HEK293 (cell line): Measurements from ENCODE around the gene FAM118A.

Experiments
- CTCF ChIA-PET: fragments of 350-600 bp; formaldehyde crosslinking; extraction: SDS; loops from one replicate; lab custom pipeline; 2021; ENCODE audit warnings: antibody characterized with exemption; lab: Yijun Ruan, JAX
- POLR2A ChIA-PET: fragments of 300-600 bp; formaldehyde crosslinking; extraction: SDS; loops from one replicate; lab custom pipeline; 2020; ENCODE audit warnings: antibody characterized with exemption, inconsistent platforms; lab: Yijun Ruan, JAX
- H3K27ac ChIP-seq: fragments of 200-500 bp; sonication (Bioruptor generic); 2 replicates; pipeline ENCODE4 v1.5.1; 2014; ENCODE audit warnings: low read depth, low read length, control low read depth, inconsistent platforms; ENCODE audit errors: extremely low read depth
- H3K36me3 ChIP-seq, 2 experiments: fragments of 200-500 bp in 1 of 2; sonication (Bioruptor generic) in 1 of 2; 1 replicate in 1 of 2; 2 replicates in 1 of 2; pipeline ENCODE4 v1.5.1; 2014 to 2017; ENCODE audit warnings: inconsistent platforms in 2 of 2, low read length in 2 of 2; ENCODE audit not compliant: control insufficient read depth in 2 of 2, insufficient read depth in 1 of 2
- H3K4me1 ChIP-seq: fragments of 200-500 bp; sonication (Bioruptor generic); 2 replicates; pipeline ENCODE4 v1.5.1; 2014; ENCODE audit warnings: mild to moderate bottlenecking, low read length, inconsistent platforms; ENCODE audit not compliant: control insufficient read depth, insufficient read depth
- H3K4me3 ChIP-seq: 2 replicates; pipeline ENCODE4 v1.5.1; 2011; ENCODE audit warnings: low read depth, mild to moderate bottlenecking, control low read depth, low read length, moderate library complexity
- H3K9me3 ChIP-seq: fragments of 200-500 bp; sonication (Bioruptor generic); 2 replicates; pipeline ENCODE4 v1.5.1; 2014; ENCODE audit warnings: low read depth, low read length, inconsistent platforms; ENCODE audit not compliant: control insufficient read depth, insufficient read depth
- EGR2 ChIP-seq: fragments of 450-650 bp; formaldehyde crosslinking; IDR thresholded peaks from 2 replicates; pipeline ENCODE4 v1.5.1; 2016; ENCODE audit warnings: low read depth, missing biosample characterization, missing genetic modification characterization
- GFI1B ChIP-seq: fragments of 450-650 bp; formaldehyde crosslinking; IDR thresholded peaks from 2 replicates; pipeline ENCODE4 v1.5.1; 2016; ENCODE audit warnings: missing biosample characterization, missing genetic modification characterization
- HOXA7 ChIP-seq: sonication (generic); formaldehyde crosslinking; IDR thresholded peaks from 2 replicates; pipeline ENCODE4 v1.8.1; 2022; ENCODE audit warnings: missing genetic modification reagents, borderline replicate concordance
- KLF8 ChIP-seq: fragments of 450-650 bp; formaldehyde crosslinking; IDR thresholded peaks from 2 replicates; pipeline ENCODE4 v1.5.1; 2016; ENCODE audit warnings: missing biosample characterization, missing genetic modification characterization
- PRDM1 ChIP-seq: fragments of 450-650 bp; formaldehyde crosslinking; IDR thresholded peaks from 2 replicates; pipeline ENCODE4; 2016; ENCODE audit warnings: missing biosample characterization, missing genetic modification characterization
- REPIN1 ChIP-seq: fragments of 450-650 bp; formaldehyde crosslinking; IDR thresholded peaks from 2 replicates; pipeline ENCODE4 v1.5.1; 2017; ENCODE audit warnings: missing biosample characterization, missing genetic modification characterization, low read depth
- SP2 ChIP-seq: fragments of 450-650 bp; formaldehyde crosslinking; IDR thresholded peaks from 2 replicates; pipeline ENCODE4 v1.5.1; 2016; ENCODE audit warnings: missing biosample characterization, missing genetic modification characterization
- ZNF211 ChIP-seq: fragments of 450-650 bp; formaldehyde crosslinking; IDR thresholded peaks from 2 replicates; pipeline ENCODE4 v1.5.1; 2016; ENCODE audit warnings: low read depth, missing biosample characterization, missing genetic modification characterization
- ZNF223 ChIP-seq: fragments of 450-650 bp; formaldehyde crosslinking; IDR thresholded peaks from 2 replicates; pipeline ENCODE4 v1.5.1; 2016; ENCODE audit warnings: missing biosample characterization, missing genetic modification characterization
- ZNF248 ChIP-seq: fragments of 450-650 bp; formaldehyde crosslinking; IDR thresholded peaks from 2 replicates; pipeline ENCODE4 v1.5.1; 2017; ENCODE audit warnings: missing biosample characterization, missing genetic modification characterization
- ZNF48 ChIP-seq: fragments of 450-650 bp; formaldehyde crosslinking; IDR thresholded peaks from 2 replicates; pipeline ENCODE4 v1.5.1; 2016; ENCODE audit warnings: missing biosample characterization, missing genetic modification characterization
- ZNF558 ChIP-seq: fragments of 450-650 bp; formaldehyde crosslinking; IDR thresholded peaks from 2 replicates; pipeline ENCODE4 v1.5.1; 2016; ENCODE audit warnings: missing biosample characterization, missing genetic modification characterization
- ZNF629 ChIP-seq: fragments of 450-650 bp; formaldehyde crosslinking; IDR thresholded peaks from 2 replicates; pipeline ENCODE4 v1.5.1; 2017; ENCODE audit warnings: missing biosample characterization, missing genetic modification characterization
- ZNF654 ChIP-seq: fragments of 450-650 bp; formaldehyde crosslinking; IDR thresholded peaks from 2 replicates; pipeline ENCODE4 v1.5.1; 2016; ENCODE audit warnings: low read depth, missing biosample characterization, missing genetic modification characterization
- ZNF658 ChIP-seq: fragments of 450-650 bp; formaldehyde crosslinking; IDR thresholded peaks from 2 replicates; pipeline ENCODE4; 2016; ENCODE audit warnings: missing biosample characterization, missing genetic modification characterization
- ZNF707 ChIP-seq: fragments of 450-650 bp; formaldehyde crosslinking; IDR thresholded peaks from 2 replicates; pipeline ENCODE4 v1.5.1; 2016; ENCODE audit warnings: missing biosample characterization, missing genetic modification characterization
- ZNF776 ChIP-seq: fragments of 450-650 bp; formaldehyde crosslinking; IDR thresholded peaks from 2 replicates; pipeline ENCODE4 v1.5.0; 2017; ENCODE audit warnings: missing biosample characterization, missing genetic modification characterization, borderline replicate concordance
- TF ChIP-seq, protein P1 (sequence below): fragments of 450-650 bp; formaldehyde crosslinking; IDR thresholded peaks from 2 replicates; pipeline ENCODE4 v1.5.1; 2016; ENCODE audit warnings: missing biosample characterization, missing genetic modification characterization
- TF ChIP-seq, protein P2 (sequence below): fragments of 450-650 bp; formaldehyde crosslinking; conservative IDR thresholded peaks from 2 replicates; pipeline ENCODE4 v1.5.1; 2016; ENCODE audit warnings: low read depth, missing biosample characterization, missing genetic modification characterization
- TF ChIP-seq, protein P3 (sequence below): IDR thresholded peaks from 2 replicates; pipeline ENCODE4 v1.6.1; 2011; ENCODE audit warnings: mild to moderate bottlenecking, low read depth, low read length, borderline replicate concordance
- TF ChIP-seq, protein P4 (sequence below): fragments of 450-650 bp; formaldehyde crosslinking; IDR thresholded peaks from 2 replicates; pipeline ENCODE4 v1.5.1; 2016; ENCODE audit warnings: missing biosample characterization, missing genetic modification characterization
- TF ChIP-seq, protein P5 (sequence below): fragments of 450-650 bp; formaldehyde crosslinking; IDR thresholded peaks from 2 replicates; pipeline ENCODE4 v1.5.1; 2016; ENCODE audit warnings: missing biosample characterization, missing genetic modification characterization
- TF ChIP-seq, protein P6 (sequence below): fragments of 450-650 bp; formaldehyde crosslinking; IDR thresholded peaks from 2 replicates; pipeline ENCODE4 v1.5.1; 2016; ENCODE audit warnings: missing biosample characterization, missing genetic modification characterization

The FAM118A gene

DNA sequence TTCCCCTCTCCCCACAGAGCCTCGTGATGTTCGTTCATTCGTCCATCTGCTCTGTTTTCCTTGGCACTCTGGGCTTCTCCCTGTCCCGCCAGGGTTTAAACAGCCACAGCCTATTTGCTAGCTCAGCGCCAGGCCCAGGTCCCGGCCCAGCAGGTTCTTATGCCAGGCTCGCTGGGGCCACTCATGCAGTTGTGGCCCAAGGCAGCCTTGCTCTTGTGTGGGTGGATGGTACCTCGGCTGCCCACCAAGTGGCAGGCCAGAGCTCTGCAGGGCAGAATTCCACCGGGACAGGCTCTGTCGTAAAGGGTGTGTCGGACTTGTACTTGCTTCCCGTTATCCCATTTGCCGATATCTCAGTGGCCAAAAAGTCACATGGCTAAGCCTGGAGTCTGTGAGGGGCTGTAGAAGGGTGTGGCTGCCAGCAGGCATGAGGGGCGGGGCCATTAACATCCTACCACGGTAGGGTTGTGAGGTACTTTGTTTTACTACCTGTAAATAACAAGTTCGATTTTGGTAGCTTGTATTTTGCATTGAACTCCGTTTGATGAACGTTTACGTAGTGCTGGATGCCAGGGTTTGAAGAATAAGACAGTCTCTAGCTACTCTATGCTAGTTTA, 7.9 kb downstream of the FAM118A start (continued):
- TF ChIP-seq, protein P1, sequence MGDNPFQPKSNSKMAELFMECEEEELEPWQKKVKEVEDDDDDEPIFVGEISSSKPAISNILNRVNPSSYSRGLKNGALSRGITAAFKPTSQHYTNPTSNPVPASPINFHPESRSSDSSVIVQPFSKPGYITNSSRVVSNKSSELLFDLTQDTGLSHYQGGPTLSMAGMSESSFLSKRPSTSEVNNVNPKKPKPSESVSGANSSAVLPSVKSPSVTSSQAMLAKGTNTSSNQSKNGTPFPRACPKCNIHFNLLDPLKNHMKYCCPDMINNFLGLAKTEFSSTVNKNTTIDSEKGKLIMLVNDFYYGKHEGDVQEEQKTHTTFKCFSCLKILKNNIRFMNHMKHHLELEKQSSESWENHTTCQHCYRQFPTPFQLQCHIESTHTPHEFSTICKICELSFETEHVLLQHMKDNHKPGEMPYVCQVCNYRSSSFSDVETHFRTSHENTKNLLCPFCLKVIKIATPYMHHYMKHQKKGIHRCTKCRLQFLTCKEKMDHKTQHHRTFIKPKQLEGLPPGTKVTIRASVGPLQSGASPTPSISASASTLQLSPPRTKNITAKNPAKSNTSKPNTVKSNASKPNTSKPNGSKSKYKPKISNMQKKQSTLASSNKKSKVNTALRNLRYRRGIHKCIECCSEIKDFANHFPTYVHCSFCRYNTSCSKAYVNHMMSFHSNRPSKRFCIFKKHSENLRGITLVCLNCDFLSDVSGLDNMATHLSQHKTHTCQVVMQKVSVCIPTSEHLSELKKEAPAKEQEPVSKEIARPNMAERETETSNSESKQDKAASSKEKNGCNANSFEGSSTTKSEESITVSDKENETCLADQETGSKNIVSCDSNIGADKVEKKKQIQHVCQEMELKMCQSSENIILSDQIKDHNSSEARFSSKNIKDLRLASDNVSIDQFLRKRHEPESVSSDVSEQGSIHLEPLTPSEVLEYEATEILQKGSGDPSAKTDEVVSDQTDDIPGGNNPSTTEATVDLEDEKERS (tag by site-specific recombination), result no peak
- 0 out of 2 replicates have a peak, but pooled peaks have one; percentile 20 for TF ChIP-seq KLF8
- no peak for TF ChIP-seq ZNF654 (tag by site-specific recombination)
- TF ChIP-seq EGR2 (tag by site-specific recombination), result 0 out of 2 replicates have a peak, but pooled peaks have one; percentile 20
- no peak for TF ChIP-seq ZNF707 (tag by site-specific recombination)

DNA sequence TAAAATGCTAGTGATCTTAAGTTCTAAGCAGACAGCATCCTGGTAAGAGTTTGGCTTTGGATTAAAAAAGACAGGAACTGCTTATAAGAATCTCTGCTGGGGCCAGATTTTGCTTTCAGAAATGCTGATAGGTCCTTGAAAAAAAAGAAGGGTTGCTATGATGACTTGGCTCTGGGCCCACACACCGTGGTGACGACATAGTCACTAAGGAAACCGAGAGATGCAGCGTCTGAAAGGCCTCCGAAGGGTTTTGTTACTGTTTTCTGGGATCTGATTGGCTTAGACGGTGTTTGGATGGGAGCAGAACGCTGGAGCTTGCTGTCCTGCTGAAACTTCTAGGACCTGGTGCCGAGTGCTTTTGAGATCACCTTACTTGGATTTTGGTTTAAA, 8.4 kb downstream of the FAM118A start:
- H3K4me3 ChIP-seq, result no peak overlapping the region
- ChIA-PET POLR2A (no interaction called here), CTCF (interaction anchor here (0.6 to 2.1 kb wide), 10 partner anchors 11 to 973 kb away, joined by 3 to 7 read pairs (median 3); no protein-coding TSS in a partner anchor)
- H3K4me1 ChIP-seq, result peaks cover 27% of the 10 kb centered on the region
- peaks cover 5 to 15% of the 10 kb centered on the region in 2 experiments; a peak in 2 of 3 replicates for H3K36me3 ChIP-seq
- peak overlapping the region; percentile 60; the same call in 1 of the 2 replicates for H3K27ac ChIP-seq
- no peaks in the 10 kb centered on the region for H3K9me3 ChIP-seq
- TF ChIP-seq ZNF776 (tag by site-specific recombination) (no peak), GFI1B (tag by site-specific recombination) (peak; percentile 39; the same call in 1 of the 2 replicates), SP2 (tag by site-specific recombination) (peak; percentile 47), ZNF658 (tag by site-specific recombination) (no peak), ZNF48 (tag by site-specific recombination) (no peak), HOXA7 (CRISPR knock-in tag) (no peak), PRDM1 (tag by site-specific recombination) (no peak; the same call in 1 of the 2 replicates), ZNF223 (tag by site-specific recombination) (no peak), REPIN1 (tag by site-specific recombination) (no peak), ZNF629 (tag by site-specific recombination) (peak; percentile 82), ZNF558 (no peak), ZNF211 (tag by site-specific recombination) (no peak), ZNF248 (tag by site-specific recombination) (no peak)
- TF ChIP-seq, protein P2, sequence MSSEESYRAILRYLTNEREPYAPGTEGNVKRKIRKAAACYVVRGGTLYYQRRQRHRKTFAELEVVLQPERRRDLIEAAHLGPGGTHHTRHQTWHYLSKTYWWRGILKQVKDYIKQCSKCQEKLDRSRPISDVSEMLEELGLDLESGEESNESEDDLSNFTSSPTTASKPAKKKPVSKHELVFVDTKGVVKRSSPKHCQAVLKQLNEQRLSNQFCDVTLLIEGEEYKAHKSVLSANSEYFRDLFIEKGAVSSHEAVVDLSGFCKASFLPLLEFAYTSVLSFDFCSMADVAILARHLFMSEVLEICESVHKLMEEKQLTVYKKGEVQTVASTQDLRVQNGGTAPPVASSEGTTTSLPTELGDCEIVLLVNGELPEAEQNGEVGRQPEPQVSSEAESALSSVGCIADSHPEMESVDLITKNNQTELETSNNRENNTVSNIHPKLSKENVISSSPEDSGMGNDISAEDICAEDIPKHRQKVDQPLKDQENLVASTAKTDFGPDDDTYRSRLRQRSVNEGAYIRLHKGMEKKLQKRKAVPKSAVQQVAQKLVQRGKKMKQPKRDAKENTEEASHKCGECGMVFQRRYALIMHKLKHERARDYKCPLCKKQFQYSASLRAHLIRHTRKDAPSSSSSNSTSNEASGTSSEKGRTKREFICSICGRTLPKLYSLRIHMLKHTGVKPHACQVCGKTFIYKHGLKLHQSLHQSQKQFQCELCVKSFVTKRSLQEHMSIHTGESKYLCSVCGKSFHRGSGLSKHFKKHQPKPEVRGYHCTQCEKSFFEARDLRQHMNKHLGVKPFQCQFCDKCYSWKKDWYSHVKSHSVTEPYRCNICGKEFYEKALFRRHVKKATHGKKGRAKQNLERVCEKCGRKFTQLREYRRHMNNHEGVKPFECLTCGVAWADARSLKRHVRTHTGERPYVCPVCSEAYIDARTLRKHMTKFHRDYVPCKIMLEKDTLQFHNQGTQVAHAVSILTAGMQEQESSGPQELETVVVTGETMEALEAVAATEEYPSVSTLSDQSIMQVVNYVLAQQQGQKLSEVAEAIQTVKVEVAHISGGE (tag by site-specific recombination), result no peak
- TF ChIP-seq, protein P3, sequence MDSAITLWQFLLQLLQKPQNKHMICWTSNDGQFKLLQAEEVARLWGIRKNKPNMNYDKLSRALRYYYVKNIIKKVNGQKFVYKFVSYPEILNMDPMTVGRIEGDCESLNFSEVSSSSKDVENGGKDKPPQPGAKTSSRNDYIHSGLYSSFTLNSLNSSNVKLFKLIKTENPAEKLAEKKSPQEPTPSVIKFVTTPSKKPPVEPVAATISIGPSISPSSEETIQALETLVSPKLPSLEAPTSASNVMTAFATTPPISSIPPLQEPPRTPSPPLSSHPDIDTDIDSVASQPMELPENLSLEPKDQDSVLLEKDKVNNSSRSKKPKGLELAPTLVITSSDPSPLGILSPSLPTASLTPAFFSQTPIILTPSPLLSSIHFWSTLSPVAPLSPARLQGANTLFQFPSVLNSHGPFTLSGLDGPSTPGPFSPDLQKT, result no peak
- TF ChIP-seq, protein P4, sequence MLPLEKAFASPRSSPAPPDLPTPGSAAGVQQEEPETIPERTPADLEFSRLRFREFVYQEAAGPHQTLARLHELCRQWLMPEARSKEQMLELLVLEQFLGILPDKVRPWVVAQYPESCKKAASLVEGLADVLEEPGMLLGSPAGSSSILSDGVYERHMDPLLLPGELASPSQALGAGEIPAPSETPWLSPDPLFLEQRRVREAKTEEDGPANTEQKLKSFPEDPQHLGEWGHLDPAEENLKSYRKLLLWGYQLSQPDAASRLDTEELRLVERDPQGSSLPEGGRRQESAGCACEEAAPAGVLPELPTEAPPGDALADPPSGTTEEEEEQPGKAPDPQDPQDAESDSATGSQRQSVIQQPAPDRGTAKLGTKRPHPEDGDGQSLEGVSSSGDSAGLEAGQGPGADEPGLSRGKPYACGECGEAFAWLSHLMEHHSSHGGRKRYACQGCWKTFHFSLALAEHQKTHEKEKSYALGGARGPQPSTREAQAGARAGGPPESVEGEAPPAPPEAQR (tag by site-specific recombination), result no peak
- TF ChIP-seq, protein P5, sequence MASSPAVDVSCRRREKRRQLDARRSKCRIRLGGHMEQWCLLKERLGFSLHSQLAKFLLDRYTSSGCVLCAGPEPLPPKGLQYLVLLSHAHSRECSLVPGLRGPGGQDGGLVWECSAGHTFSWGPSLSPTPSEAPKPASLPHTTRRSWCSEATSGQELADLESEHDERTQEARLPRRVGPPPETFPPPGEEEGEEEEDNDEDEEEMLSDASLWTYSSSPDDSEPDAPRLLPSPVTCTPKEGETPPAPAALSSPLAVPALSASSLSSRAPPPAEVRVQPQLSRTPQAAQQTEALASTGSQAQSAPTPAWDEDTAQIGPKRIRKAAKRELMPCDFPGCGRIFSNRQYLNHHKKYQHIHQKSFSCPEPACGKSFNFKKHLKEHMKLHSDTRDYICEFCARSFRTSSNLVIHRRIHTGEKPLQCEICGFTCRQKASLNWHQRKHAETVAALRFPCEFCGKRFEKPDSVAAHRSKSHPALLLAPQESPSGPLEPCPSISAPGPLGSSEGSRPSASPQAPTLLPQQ (tag by site-specific recombination), result peak; percentile 56; the same call in 1 of the 2 replicates
- TF ChIP-seq, protein P6, sequence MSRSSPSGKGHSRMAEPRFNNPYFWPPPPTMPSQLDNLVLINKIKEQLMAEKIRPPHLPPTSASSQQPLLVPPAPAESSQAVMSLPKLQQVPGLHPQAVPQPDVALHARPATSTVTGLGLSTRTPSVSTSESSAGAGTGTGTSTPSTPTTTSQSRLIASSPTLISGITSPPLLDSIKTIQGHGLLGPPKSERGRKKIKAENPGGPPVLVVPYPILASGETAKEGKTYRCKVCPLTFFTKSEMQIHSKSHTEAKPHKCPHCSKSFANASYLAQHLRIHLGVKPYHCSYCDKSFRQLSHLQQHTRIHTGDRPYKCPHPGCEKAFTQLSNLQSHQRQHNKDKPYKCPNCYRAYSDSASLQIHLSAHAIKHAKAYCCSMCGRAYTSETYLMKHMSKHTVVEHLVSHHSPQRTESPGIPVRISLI (tag by site-specific recombination), result 0 out of 2 replicates have a peak, but pooled peaks have one; percentile 57
